Upper lobe of right lung (tissue), 1 donor: ENCODE results near the gene EEF1AKMT3. TPM values are rescaled to one million over a fixed set of nuclear protein-coding genes. Genes with fewer than 3 reads are reported as not detected.

Experiments
- ATAC-seq: fragments of 200-7000 bp; cut with Tn5 transposase; one replicate; pipeline ENCODE4 v1.9.1; 2020; ENCODE audit warnings: mild to moderate bottlenecking, moderate library complexity
- DNase-seq: peaks from one replicate; pipeline ENCODE4 v3.0.0-alpha.2; 2020
- H3K27ac ChIP-seq: fragments of 200-600 bp; one replicate; pipeline ENCODE4 v1.8.0; 2022
- H3K27me3 ChIP-seq: fragments of 200-600 bp; one replicate; pipeline ENCODE4 v1.8.0; 2022; ENCODE audit warnings: mild to moderate bottlenecking
- H3K36me3 ChIP-seq: fragments of 200-600 bp; one replicate; pipeline ENCODE4 v1.8.0; 2022
- H3K4me1 ChIP-seq: fragments of 200-600 bp; one replicate; pipeline ENCODE4 v1.8.0; 2022
- H3K4me3 ChIP-seq: fragments of 200-600 bp; one replicate; pipeline ENCODE4 v1.8.0; 2022; ENCODE audit warnings: mild to moderate bottlenecking
- H3K9me3 ChIP-seq: fragments of 200-600 bp; one replicate; pipeline ENCODE4 v1.8.0; 2022
- CTCF ChIP-seq: fragments of 200-600 bp; IDR thresholded peaks from one replicate; pipeline ENCODE4 v1.8.0; 2022; ENCODE audit warnings: antibody characterized with exemption
- intact Hi-C: fragments of 100-400 bp; cut with DNase I; formaldehyde crosslinking; loops from one replicate; pipeline ENCODE4 v1.11.0; 2022
- total RNA-seq: library from RNA; stranded (reverse); fragmentation: NEBNext Ultra II Directional; extraction: Animal tissue kit (Norgen Biotek cat#: 25700); gene quantifications from one replicate; pipeline ENCODE4 v1.2.1, GENCODE V29; 2021
- donor health status: DM: no; HTN: yes; CAD: no; lungs with severe emphysema.

EEF1AKMT3 gene
- total RNA-seq, 1 donor from 2014 or later: 8.0 TPM

GRCh38 chr12:57764662-57765002 is 7.8 kb upstream of the EEF1AKMT3 start:
- ATAC-seq: peak; percentile 59
- TF ChIP-seq CTCF: no peak
- no peaks in the 10 kb centered on the region for H3K9me3 ChIP-seq
- H3K4me1 ChIP-seq: peaks cover 27% of the 10 kb centered on the region
- peak overlapping the region; percentile 54 for H3K4me3 ChIP-seq
- H3K36me3 ChIP-seq: peaks cover 13% of the 10 kb centered on the region
- intact Hi-C loops: no loop called here
- DNase-seq: peak; percentile 72
- peaks cover 46% of the 10 kb centered on the region for H3K27me3 ChIP-seq
- H3K27ac ChIP-seq: no peak overlapping the region

- Histone ChIP-seq H3K4me3 (peak overlapping the region; percentile 54), H3K4me1 (peaks cover 27% of the 10 kb centered on the region), H3K9me3 (no peaks in the 10 kb centered on the region), H3K27ac (no peak overlapping the region), H3K36me3 (peaks cover 16% of the 10 kb centered on the region), H3K27me3 (peaks cover 46% of the 10 kb centered on the region)
- ATAC-seq (peak; percentile 64), DNase-seq (peak; percentile 79)
- peak; percentile 36 for TF ChIP-seq CTCF
- intact Hi-C loops: no loop called here
Measured at GRCh38 chr12:57765003-57765697, 7.3 kb upstream of the EEF1AKMT3 start.

- DNase-seq: no peak
- intact Hi-C loops: no loop called here
- peaks cover 24% of the 10 kb centered on the region for H3K36me3 ChIP-seq
- peaks cover 46% of the 10 kb centered on the region for H3K27me3 ChIP-seq
- H3K27ac ChIP-seq: no peak overlapping the region
- peak overlapping the region; percentile 54 for H3K4me3 ChIP-seq
- peaks cover 31% of the 10 kb centered on the region for H3K4me1 ChIP-seq
- peak; percentile 21 for ATAC-seq
- TF ChIP-seq CTCF: no peak
- H3K9me3 ChIP-seq: no peaks in the 10 kb centered on the region
Measured at GRCh38 chr12:57765698-57766463, 6.5 kb upstream of the EEF1AKMT3 start.

- intact Hi-C loops: no loop called here
- Histone ChIP-seq H3K27me3 (peaks cover 46% of the 10 kb centered on the region), H3K4me3 (peak within 1 kb of the TSS; percentile 54), H3K9me3 (no peaks in the 10 kb centered on the region), H3K27ac (no peak within 1 kb of the TSS), H3K36me3 (peaks cover 24% of the 10 kb centered on the region), H3K4me1 (peaks cover 37% of the 10 kb centered on the region)
- ATAC-seq (peak; percentile 21), DNase-seq (peak; percentile 77)
- no peak for TF ChIP-seq CTCF
Measured at GRCh38 chr12:57766464-57767304, 5.7 kb upstream of the EEF1AKMT3 start, which contains the start of gene CYP27B1. Gene CYP27B1 (minus strand): TSS chr12:57767078. CDS start chr12:57767041, 37 bp downstream.

- Histone ChIP-seq H3K36me3 (peaks cover 24% of the 10 kb centered on the region), H3K27me3 (peaks cover 44% of the 10 kb centered on the region), H3K4me3 (no peak overlapping the region), H3K9me3 (no peaks in the 10 kb centered on the region), H3K27ac (no peak overlapping the region), H3K4me1 (peaks cover 37% of the 10 kb centered on the region)
- ATAC-seq: no peak
- no peak for TF ChIP-seq CTCF
- intact Hi-C loops: no loop called here
- no peak for DNase-seq
Measured at GRCh38 chr12:57767305-57767698, 5.1 kb upstream of the EEF1AKMT3 start.
